CD4-positive, alpha-beta T cell treated with Interleukin-12 subunit alpha and Interleukin-12 subunit beta, for 1 hour (primary cell): ENCODE data around the gene TLDC2.
"Not testable (repeated sequence)": the region's sequence is repeated elsewhere in the genome, so short reads cannot be mapped to it uniquely, and the experiment has no call there.

Experiments used
- DNase-seq: peaks from one replicate; pipeline ENCODE4 v3.0.0-alpha.2; 2020

TLDC2 gene

GRCh38 chr20:36916199-36916598 lies 40.3 kb downstream of the TLDC2 start:
- DNase-seq = no peak

GRCh38 chr20:36917240-36917639 lies 41.3 kb downstream of the TLDC2 start:
- DNase-seq = no peak

- no peak for DNase-seq
These were observed 42.0 kb downstream of the TLDC2 start for GRCh38 chr20:36917943-36918342.

GRCh38 chr20:36919715-36920333 lies 43.9 kb downstream of the TLDC2 start:
- peak; percentile 74 for DNase-seq

GRCh38 chr20:36920334-36920730 lies 44.4 kb downstream of the TLDC2 start:
- DNase-seq = no peak

GRCh38 chr20:36924167-36925045 lies 48.5 kb downstream of the TLDC2 start:
- DNase-seq = no peak

GRCh38 chr20:36925234-36925633 lies 49.3 kb downstream of the TLDC2 start:
- no peak for DNase-seq

GRCh38 chr20:36926653-36927200 lies 50.8 kb downstream of the TLDC2 start:
- DNase-seq = no peak

- no peak for DNase-seq
These were observed 51.8 kb downstream of the TLDC2 start for GRCh38 chr20:36927704-36928103.

GRCh38 chr20:36929290-36929689 lies 53.4 kb downstream of the TLDC2 start:
- DNase-seq = no peak

- no peak for DNase-seq
These were observed 53.8 kb downstream of the TLDC2 start for GRCh38 chr20:36929691-36930090.

GRCh38 chr20:36932067-36932466 lies 56.1 kb downstream of the TLDC2 start:
- not testable (repeated sequence) for DNase-seq

GRCh38 chr20:36932476-36933426 lies 56.8 kb downstream of the TLDC2 start:
- DNase-seq = no peak

GRCh38 chr20:36933571-36933970 lies 57.6 kb downstream of the TLDC2 start:
- not testable (repeated sequence) for DNase-seq

- DNase-seq = no peak
These were observed 60.4 kb downstream of the TLDC2 start for GRCh38 chr20:36936341-36936740.

- not testable (repeated sequence) for DNase-seq
These were observed 60.9 kb downstream of the TLDC2 start for GRCh38 chr20:36936761-36937401.

- no peak for DNase-seq
These were observed 61.4 kb downstream of the TLDC2 start for GRCh38 chr20:36937402-36937770.

- DNase-seq = peak; percentile 34
These were observed 65.5 kb downstream of the TLDC2 start for GRCh38 chr20:36941401-36941835.
